GM21528 (cell line): ENCODE results near the gene APOBEC3H.
A peak's percentile ranks its signal among the peaks of the same experiment; 100 is the strongest.
"Not testable (repeated sequence)": the region's sequence is repeated elsewhere in the genome, so short reads cannot be mapped to it uniquely, and the experiment has no call there.

Experiments
- ATAC-seq: cut with Tn5 transposase; IDR thresholded peaks from one replicate; pipeline ENCODE4 v1.9.1; 2021; ENCODE audit warnings: mild to moderate bottlenecking, moderate library complexity; ENCODE audit not compliant: unreplicated experiment, low FRiP score

Gene APOBEC3H

DNA sequence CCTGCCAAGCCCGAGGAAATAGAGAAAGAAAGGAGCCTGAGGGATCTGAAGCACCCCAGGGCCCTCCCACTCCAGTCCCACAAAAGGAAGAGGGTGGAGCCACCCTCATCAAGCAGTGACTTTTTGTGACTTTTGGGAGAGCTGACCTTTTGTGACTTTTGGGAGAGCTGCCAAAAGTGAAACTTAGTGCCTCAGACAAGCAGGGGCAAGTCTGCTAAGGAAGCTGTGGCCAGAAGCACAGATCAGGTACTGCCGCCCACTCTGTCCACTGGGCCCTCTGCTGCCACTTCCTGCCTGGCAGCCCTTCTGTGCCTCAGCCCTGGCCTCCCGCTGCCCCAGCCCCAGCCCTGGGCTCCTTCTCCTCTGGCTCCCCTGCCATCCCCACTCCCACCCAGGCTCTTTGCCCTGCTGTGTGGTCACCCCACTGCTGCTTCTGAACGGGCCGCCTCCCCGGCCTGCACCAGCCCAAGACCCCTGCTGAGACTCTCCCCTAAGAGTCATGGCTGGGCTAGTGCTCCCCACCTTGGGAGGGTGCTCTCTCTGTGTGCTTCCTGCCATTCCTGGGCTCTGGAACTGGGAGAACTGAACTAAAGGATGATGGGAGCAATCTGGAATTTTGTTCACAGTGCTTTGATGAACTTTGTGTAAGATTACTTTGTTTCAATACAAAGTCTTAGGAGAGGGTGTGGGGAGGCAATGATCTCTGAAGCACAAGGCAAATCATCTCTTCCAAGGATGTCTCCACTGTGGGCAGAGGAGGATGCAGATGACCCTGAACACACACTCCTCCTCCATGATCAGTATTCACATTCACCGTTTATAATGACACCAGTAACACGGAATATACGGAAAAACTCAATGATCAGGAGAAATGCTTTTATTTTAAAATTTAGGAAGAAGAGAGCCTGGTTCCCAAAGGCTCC is at the start of gene APOBEC3H:
TSS of gene APOBEC3H (plus strand) at position 147 of the 923 bp plus-strand sequence. CDS start 3,035 bp downstream, outside the sequence.
- no peak for ATAC-seq

GRCh38 chr22:39049486-39049885 is 47.6 kb upstream of the APOBEC3H start:
- not testable (repeated sequence) for ATAC-seq

- ATAC-seq = not testable (repeated sequence)
Measured at GRCh38 chr22:39051844-39052495, 45.1 kb upstream of the APOBEC3H start.

GRCh38 chr22:39055658-39056057 is 41.4 kb upstream of the APOBEC3H start:
- no peak for ATAC-seq

DNA sequence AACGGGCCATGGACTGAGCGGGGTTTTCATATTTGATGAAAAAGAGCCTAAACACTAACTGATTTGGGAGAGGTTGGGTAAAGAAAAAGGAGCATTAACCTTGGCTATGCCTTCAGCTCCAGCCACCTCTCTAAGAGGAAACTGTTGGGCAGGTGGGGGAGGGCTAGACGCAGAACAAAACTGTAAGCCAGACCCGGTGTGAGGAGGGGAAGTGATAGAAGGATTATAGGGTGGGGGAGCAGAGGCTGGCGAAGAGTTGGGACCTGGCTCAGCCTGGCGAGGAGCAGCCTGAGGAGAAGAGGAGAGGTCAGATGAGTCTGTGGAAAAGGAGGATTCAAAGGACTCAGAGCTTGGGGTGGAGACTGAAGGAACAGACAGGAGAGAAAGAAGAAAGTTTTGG is 35.8 kb upstream of the APOBEC3H start:
- ATAC-seq = not testable (repeated sequence)

- not testable (repeated sequence) for ATAC-seq
Measured at GRCh38 chr22:39061951-39062350, 35.1 kb upstream of the APOBEC3H start.

GRCh38 chr22:39063904-39064303 is 33.1 kb upstream of the APOBEC3H start:
- not testable (repeated sequence) for ATAC-seq

DNA sequence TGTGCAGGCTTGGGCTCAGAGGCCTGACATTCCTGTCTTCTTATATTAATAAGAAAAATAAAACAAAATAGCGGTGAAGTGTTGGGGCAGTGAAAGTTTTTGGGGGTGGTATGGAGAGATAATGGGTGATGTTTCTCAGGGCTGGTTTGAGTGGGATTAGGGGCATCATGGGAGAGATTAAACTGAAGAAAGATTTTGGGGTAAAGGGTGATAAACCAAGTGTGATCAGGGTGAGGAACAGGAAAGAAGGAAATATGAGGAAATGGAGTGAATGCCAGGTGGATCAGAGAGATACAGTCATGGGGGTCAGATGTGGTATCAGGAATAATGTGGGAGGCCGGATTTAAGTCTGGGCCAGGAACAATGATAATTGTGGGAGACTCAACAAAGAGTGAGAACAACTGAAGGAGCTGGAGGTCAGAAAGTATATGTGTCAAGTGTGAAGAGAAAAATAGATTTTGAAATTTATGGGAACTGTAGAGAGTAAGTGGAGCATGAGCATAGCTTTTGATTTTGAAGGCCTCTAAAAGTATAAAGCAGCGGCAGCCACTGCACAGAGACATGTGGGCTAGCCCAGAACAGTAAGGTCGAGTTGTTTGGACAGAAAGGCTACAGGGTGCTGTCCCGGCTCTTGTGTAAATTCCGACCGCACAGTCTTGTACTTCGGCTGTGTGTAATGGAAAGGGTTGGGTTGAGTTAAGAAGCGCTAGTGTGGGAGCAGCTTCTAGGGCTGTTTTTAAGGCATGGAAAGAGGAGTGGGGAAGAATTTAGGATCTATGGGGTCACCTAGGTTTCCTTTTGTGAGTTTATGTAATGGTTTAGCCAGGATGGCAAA is 30.4 kb upstream of the APOBEC3H start:
- not testable (repeated sequence) for ATAC-seq

DNA sequence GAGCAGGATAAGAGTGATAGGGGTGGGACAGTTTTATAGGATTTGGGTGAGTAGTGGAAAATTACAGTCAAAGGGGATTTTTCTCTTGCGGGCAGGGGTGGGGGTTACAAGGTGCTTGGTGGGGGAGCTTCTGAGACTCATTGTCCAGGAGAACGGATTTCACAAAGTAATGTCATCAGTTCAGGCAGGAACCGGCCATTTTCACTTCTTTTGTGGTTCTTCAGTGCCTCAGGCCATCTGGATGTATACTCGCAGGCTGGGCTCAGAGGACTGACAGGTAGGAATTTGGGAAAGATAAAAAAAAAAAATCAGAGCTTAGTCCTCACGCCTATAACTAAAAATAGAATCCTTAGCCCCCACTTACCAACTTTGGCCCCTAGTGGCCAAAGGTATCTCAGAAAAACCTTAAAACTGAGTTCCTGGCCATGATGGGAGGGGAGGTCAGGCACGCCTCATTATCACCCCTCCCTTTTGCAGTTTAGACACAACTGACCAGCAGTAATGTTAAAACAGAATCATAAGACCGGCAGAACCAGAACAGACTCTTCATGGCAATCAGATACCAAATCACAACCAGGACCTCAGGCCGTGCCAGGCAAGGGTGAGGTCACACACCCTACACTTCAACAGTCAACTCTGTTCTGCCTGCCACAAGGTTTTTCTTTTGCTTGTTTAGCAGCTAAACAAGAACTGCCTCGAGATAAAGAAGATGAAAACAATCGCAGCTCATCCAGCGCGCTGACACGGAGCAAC is 28.8 kb upstream of the APOBEC3H start:
- no peak for ATAC-seq

DNA sequence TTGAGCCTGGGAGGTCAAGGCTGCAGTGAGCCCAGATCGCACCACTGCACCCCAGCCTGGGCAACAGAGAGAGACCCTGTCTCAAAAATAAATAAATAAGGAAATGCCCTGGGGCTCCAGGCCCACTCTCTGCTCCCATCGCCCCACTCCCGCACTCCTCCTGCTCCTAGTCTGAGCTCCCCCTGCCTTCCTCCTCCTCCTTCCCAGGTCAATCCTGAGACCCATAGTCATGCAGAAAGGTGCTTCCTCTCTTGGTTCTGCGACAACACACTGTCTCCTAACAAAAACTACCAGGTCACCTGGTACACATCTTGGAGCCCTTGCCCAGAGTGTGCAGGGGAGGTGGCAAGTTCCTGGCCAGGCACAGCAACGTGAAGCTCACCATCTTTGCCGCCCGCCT is 26.9 kb upstream of the APOBEC3H start:
- no peak for ATAC-seq

DNA sequence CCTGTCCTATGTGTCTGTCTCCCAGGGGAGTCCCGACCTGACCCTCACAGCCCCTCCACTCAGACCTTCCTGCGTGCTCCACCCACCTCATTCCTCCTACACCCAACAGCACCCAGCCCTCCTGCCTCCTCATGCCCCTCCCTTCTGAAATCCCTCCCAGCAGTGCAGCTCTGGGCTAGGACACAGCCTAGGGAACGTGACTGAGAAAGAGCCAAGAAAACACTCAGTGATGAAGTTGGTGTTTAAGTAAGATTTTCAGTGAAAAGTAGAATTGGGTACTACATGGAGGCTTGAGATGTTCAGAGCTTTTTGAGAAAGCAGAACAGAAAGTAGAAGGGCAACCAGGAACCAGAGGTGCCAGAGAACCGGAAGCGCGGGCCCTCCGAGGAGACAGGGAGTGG is 24.5 kb upstream of the APOBEC3H start:
- not testable (repeated sequence) for ATAC-seq

GRCh38 chr22:39073981-39074380 is 23.1 kb upstream of the APOBEC3H start:
- no peak for ATAC-seq

DNA sequence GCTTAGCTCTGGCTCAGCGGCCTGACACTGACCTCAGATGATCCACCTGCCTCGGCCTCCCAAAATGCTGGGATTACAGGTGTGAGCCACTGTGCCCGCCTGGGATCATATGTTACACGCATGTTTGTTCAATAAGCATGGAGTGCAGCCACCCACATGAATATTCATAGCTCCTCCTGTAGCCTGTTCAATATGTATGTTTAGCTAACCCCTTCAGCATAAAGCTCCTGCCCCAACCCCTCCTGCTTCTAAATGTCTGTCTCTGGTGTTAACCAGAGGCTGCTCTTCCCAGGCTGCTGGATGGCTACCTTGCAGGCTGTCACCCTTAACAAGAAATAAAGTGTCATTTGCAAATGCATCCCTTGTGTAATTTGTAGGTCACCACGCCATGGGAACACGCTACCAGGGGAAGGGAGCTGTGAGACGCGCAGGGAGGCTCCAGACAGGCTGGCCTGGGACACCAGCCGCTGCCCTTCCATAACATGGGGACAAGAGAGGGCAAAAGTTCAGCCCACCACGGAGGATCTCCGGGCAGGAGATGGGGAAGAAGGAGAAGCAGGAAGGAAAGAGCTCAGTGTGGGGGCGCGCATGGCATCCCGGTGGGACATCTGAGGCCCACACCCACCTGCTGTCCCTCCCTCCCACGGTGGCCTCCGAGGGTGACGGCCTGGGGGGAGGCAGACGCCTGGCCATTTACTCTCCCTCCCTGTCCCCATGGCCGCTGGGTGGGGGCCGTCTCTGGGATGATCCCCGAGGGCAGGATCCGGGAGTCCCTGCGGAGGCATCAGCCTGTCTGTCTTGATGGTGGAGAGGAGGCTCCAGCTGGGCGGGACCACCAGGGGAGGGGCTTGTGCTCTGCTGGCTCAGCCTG is 20.7 kb upstream of the APOBEC3H start:
- ATAC-seq = not testable (repeated sequence)

GRCh38 chr22:39077026-39077840 is 19.8 kb upstream of the APOBEC3H start, which contains the start of gene APOBEC3G:
Gene APOBEC3G, plus strand, starts transcription at chr22:39077275. Its CDS starts 87 bp downstream, at chr22:39077362.
- peak; percentile 70 for ATAC-seq

DNA sequence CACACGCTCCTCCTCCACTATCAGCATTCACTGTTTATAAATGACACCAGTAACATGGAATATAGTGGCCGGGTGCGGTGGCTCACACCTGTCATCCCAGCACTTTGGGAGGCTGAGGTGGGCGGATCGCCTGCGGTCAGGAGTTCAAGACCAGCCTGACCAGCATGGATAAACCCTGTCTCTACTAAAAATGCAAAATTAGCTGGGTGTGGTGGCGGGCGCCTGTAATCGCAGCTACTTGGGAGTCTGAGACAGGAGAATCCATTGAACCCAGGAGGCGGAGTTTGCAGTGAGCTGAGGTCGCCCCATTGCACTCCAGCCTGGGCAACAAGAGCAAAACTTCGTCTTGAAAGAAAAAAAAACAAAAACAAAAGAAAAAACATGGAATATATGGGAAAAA is 19.1 kb upstream of the APOBEC3H start:
- not testable (repeated sequence) for ATAC-seq

- no peak for ATAC-seq
Measured at GRCh38 chr22:39078329-39078728, 18.7 kb upstream of the APOBEC3H start.

DNA sequence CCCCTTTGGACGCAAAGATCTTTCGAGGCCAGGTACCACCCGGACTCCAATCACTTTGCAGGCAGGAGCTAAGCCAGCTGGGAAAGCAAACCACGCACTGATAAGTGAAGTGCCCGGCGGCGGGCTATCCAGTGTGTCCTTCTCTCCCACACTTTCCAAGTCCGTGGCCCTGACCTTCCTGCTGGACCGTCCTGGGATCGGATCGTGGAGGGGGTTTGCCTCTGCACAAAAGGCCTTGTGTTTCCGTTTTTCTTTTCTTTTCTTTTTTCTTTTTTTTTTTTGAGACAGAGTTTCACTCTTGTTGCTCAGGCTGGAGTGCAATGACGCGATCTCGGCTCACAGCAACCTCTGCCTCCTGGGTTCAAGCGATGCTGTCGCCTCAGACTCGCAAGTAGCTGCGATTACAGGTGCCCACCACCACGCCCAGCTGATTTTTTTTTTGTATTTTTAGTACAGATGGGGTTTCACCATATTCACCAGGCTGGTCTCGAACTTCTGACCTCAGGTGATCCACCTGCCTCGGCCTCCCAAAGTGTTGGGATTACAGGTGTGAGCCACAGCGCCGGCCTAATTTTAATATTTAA is 17.9 kb upstream of the APOBEC3H start:
- ATAC-seq = not testable (repeated sequence)
